OCI-LY1 (cell line): ENCODE measurements around the gene P3H4.

Source experiments
- CTCF ChIP-seq: fragments of 200-600 bp; sonication (generic), shearing (Covaris generic); IDR thresholded peaks from 2 replicates; pipeline ENCODE4 v1.5.1; 2017; ENCODE audit warnings: mild to moderate bottlenecking, antibody characterized with exemption, low read length, moderate library complexity, mixed read lengths
- EZH2 ChIP-seq: fragments of 200-600 bp; sonication (generic), shearing (Covaris generic); IDR thresholded peaks from 2 replicates; pipeline ENCODE4 v1.8.0; 2017; ENCODE audit warnings: borderline replicate concordance, mixed run types, mild to moderate bottlenecking, antibody characterized with exemption, low read length, moderate library complexity, mixed read lengths

GRCh38 chr17:41794540-41794975, 17.2 kb downstream of the P3H4 start:
- TF ChIP-seq EZH2 (no peak), CTCF (no peak)
